GM12801 (cell line): ENCODE data around the gene COLQ.

Experiments
- TF ChIP-seq, protein P1 (sequence below): IDR thresholded peaks from one replicate; pipeline ENCODE4 v1.5.1; 2011; ENCODE audit warnings: control low read depth; ENCODE audit not compliant: insufficient read length; ENCODE audit errors: extremely low read depth

COLQ gene

DNA sequence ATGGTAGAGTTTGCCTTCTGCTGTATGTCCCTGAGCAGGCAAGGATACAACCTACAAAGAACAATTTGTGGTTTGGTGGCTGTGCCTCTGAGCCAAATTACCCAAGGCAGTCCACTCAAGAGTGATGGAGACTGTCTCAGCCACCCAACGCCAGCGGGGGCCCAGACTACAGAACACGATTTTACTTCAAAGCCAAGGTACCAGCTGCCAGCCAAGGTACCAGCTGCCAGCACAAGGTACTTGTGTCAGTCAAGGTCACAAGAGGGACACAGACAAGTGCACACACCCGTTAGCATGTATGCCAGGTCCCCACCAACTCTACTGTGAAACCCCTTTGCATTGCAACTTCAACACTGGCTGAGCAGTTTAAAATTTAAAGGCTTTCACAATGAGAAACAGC, 23.5 kb downstream of the COLQ start:
- TF ChIP-seq, protein P1, sequence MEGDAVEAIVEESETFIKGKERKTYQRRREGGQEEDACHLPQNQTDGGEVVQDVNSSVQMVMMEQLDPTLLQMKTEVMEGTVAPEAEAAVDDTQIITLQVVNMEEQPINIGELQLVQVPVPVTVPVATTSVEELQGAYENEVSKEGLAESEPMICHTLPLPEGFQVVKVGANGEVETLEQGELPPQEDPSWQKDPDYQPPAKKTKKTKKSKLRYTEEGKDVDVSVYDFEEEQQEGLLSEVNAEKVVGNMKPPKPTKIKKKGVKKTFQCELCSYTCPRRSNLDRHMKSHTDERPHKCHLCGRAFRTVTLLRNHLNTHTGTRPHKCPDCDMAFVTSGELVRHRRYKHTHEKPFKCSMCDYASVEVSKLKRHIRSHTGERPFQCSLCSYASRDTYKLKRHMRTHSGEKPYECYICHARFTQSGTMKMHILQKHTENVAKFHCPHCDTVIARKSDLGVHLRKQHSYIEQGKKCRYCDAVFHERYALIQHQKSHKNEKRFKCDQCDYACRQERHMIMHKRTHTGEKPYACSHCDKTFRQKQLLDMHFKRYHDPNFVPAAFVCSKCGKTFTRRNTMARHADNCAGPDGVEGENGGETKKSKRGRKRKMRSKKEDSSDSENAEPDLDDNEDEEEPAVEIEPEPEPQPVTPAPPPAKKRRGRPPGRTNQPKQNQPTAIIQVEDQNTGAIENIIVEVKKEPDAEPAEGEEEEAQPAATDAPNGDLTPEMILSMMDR = no peak

GRCh38 chr3:15496341-15496664, 25.2 kb downstream of the COLQ start:
- TF ChIP-seq, protein P1 = no peak

GRCh38 chr3:15495461-15496340, 25.8 kb downstream of the COLQ start:
- TF ChIP-seq, protein P1 = no peak

- TF ChIP-seq, protein P1 = no peak
Observed at GRCh38 chr3:15493436-15493835, 28.1 kb downstream of the COLQ start.

- TF ChIP-seq, protein P1 = no peak
Observed at GRCh38 chr3:15492847-15493360, 28.6 kb downstream of the COLQ start.

GRCh38 chr3:15491143-15491542, 30.4 kb downstream of the COLQ start:
- TF ChIP-seq, protein P1 = no peak

GRCh38 chr3:15490158-15490557, 31.3 kb downstream of the COLQ start:
- TF ChIP-seq, protein P1 = no peak
